Osteoblast (primary cell): ENCODE measurements around the gene FGF14. TPM values are rescaled to one million over a fixed set of nuclear protein-coding genes. Genes with fewer than 3 reads are reported as not detected.

Source experiments
- DNase-seq: peaks from one replicate; pipeline ENCODE4 v3.0.0; 2011; ENCODE audit warnings: low spot score, mixed read lengths; ENCODE audit not compliant: insufficient read length; ENCODE audit errors: missing footprints
- H2AFZ ChIP-seq: 2 replicates; pipeline ENCODE4 v1.6.0; 2011; ENCODE audit warnings: mild to moderate bottlenecking, low read length
- H3K27ac ChIP-seq: 2 replicates; pipeline ENCODE4 v1.5.1; 2011; ENCODE audit warnings: mild to moderate bottlenecking, low read depth, low read length, moderate library complexity
- H3K27me3 ChIP-seq: 2 replicates; pipeline ENCODE4 v1.6.0; 2012; ENCODE audit warnings: mild to moderate bottlenecking, control low read depth, inconsistent platforms, low read length, moderate library complexity; ENCODE audit not compliant: insufficient read depth
- H3K36me3 ChIP-seq: 2 replicates; pipeline ENCODE4 v1.5.1; 2011; ENCODE audit warnings: mild to moderate bottlenecking, low read length, control low read depth, moderate library complexity; ENCODE audit not compliant: insufficient read depth
- H3K4me1 ChIP-seq: 2 replicates; pipeline ENCODE4 v1.5.1; 2011; ENCODE audit warnings: mild to moderate bottlenecking, low read length, control low read depth, moderate library complexity; ENCODE audit not compliant: insufficient read depth
- H3K4me2 ChIP-seq: 2 replicates; pipeline ENCODE4 v1.6.0; 2011; ENCODE audit warnings: mild to moderate bottlenecking, low read length; ENCODE audit not compliant: insufficient read depth
- H3K4me3 ChIP-seq: fragments of 200-600 bp; sonication (generic); 3 replicates; pipeline ENCODE4 v1.5.1; 2012; ENCODE audit warnings: mild to moderate bottlenecking, low read length, inconsistent platforms; ENCODE audit not compliant: insufficient read depth
- H3K79me2 ChIP-seq: 2 replicates; pipeline ENCODE4 v1.6.0; 2012; ENCODE audit warnings: mild to moderate bottlenecking, low read length, control low read depth, inconsistent platforms; ENCODE audit not compliant: insufficient read depth
- H3K9me3 ChIP-seq: 2 replicates; pipeline ENCODE4 v1.5.1; 2011; ENCODE audit warnings: low read depth, low read length, control low read depth
- H4K20me1 ChIP-seq: 2 replicates; pipeline ENCODE4 v1.6.0; 2012; ENCODE audit warnings: mild to moderate bottlenecking, low read length, control low read depth; ENCODE audit not compliant: insufficient read depth
- CTCF ChIP-seq: IDR thresholded peaks from 2 replicates; pipeline ENCODE4 v1.5.1; 2011; ENCODE audit warnings: mild to moderate bottlenecking, low read depth, low read length, moderate library complexity; ENCODE audit errors: extremely low read depth
- total RNA-seq: library from RNA; depleted of rRNA; stranded (reverse); fragments of >200 nt; gene quantifications from 2 replicates; pipeline ENCODE4 v1.2.3, GENCODE V29; 2012

The FGF14 gene
- total RNA-seq, 1 donor: under 0.01 TPM

- Histone ChIP-seq H3K4me2 (no peak overlapping the region), H3K79me2 (no peaks in the 10 kb centered on the region), H3K27me3 (peaks cover 5% of the 10 kb centered on the region), H3K36me3 (no peaks in the 10 kb centered on the region), H3K4me1 (no peaks in the 10 kb centered on the region), H3K27ac (no peak overlapping the region), H2AFZ (no peak overlapping the region), H3K9me3 (no peaks in the 10 kb centered on the region), H4K20me1 (no peaks in the 10 kb centered on the region), H3K4me3 (no peak overlapping the region)
- TF ChIP-seq CTCF: no peak
- DNase-seq: no peak
These were observed 621.6 kb downstream of the FGF14 start for GRCh38 chr13:101780211-101780610.

- H3K27me3 ChIP-seq: peaks cover 5% of the 10 kb centered on the region
- H3K4me3 ChIP-seq: no peak overlapping the region
- H3K79me2 ChIP-seq: no peaks in the 10 kb centered on the region
- no peak overlapping the region for H3K27ac ChIP-seq
- no peaks in the 10 kb centered on the region for H3K4me1 ChIP-seq
- H3K36me3 ChIP-seq: no peaks in the 10 kb centered on the region
- no peak for TF ChIP-seq CTCF
- no peaks in the 10 kb centered on the region for H4K20me1 ChIP-seq
- no peaks in the 10 kb centered on the region for H3K9me3 ChIP-seq
- H3K4me2 ChIP-seq: no peak overlapping the region
- DNase-seq: peak; percentile 3
- no peak overlapping the region for H2AFZ ChIP-seq
These were observed 622.7 kb downstream of the FGF14 start for GRCh38 chr13:101779147-101779546.

- no peak overlapping the region for H3K27ac ChIP-seq
- no peak for DNase-seq
- no peaks in the 10 kb centered on the region for H3K79me2 ChIP-seq
- H3K36me3 ChIP-seq: no peaks in the 10 kb centered on the region
- H3K9me3 ChIP-seq: no peaks in the 10 kb centered on the region
- peaks cover 5% of the 10 kb centered on the region for H3K27me3 ChIP-seq
- no peak overlapping the region for H2AFZ ChIP-seq
- H4K20me1 ChIP-seq: no peaks in the 10 kb centered on the region
- H3K4me2 ChIP-seq: no peak overlapping the region
- H3K4me3 ChIP-seq: no peak overlapping the region
- no peaks in the 10 kb centered on the region for H3K4me1 ChIP-seq
- TF ChIP-seq CTCF: no peak
These were observed 626.6 kb downstream of the FGF14 start for GRCh38 chr13:101775267-101775666.

GRCh38 chr13:101774393-101774792, 627.5 kb downstream of the FGF14 start:
- Histone ChIP-seq H3K36me3 (no peaks in the 10 kb centered on the region), H4K20me1 (no peaks in the 10 kb centered on the region), H3K4me2 (no peak overlapping the region), H3K4me1 (no peaks in the 10 kb centered on the region), H3K27ac (no peak overlapping the region), H3K79me2 (no peaks in the 10 kb centered on the region), H3K27me3 (peaks cover 5% of the 10 kb centered on the region), H3K9me3 (no peaks in the 10 kb centered on the region), H2AFZ (no peak overlapping the region), H3K4me3 (no peak overlapping the region)
- TF ChIP-seq CTCF: no peak
- DNase-seq: peak; percentile 22
